ENCODE results near the gene MAPK11.
A peak's percentile ranks its signal among the peaks of the same experiment; 100 is the strongest.

MAPK11 gene

DNA sequence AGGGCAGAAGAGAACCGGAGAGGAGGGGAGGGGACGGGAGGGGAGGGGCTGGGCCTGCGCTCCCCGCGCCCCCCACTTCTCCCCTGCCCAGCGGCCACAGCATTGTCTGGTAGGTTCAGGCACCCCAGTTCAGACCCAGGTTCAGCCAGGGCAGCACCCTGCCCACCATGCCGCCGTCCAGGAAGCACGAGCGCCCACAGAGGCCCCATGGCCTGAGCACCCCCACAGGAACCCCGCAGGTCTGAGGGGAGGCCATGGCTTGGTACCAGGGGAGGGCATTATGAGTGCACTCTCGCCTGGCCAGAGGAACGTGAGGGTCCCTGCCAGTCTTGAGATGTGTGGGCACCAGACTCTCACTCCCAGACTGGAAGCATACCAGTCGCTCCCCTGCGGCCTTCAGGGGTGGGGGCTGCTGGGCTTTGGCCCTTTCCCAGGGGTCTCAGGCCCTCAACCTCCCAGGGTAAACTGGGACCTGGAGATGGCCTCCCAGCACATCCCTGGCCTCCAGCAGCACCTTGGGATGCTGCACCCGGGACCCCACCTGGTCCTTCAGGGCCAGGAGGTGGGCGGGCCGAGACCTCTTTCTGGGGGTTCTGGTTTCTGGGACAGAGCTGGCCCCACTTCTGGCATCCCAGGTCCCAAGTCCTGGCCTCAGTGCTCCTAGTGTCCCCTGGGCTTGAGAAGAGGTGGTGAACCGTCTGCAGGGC, 37.9 kb upstream of the MAPK11 start:
- no peak for DNase-seq (ENCODE audit: low read depth in 2 of 2)

DNA sequence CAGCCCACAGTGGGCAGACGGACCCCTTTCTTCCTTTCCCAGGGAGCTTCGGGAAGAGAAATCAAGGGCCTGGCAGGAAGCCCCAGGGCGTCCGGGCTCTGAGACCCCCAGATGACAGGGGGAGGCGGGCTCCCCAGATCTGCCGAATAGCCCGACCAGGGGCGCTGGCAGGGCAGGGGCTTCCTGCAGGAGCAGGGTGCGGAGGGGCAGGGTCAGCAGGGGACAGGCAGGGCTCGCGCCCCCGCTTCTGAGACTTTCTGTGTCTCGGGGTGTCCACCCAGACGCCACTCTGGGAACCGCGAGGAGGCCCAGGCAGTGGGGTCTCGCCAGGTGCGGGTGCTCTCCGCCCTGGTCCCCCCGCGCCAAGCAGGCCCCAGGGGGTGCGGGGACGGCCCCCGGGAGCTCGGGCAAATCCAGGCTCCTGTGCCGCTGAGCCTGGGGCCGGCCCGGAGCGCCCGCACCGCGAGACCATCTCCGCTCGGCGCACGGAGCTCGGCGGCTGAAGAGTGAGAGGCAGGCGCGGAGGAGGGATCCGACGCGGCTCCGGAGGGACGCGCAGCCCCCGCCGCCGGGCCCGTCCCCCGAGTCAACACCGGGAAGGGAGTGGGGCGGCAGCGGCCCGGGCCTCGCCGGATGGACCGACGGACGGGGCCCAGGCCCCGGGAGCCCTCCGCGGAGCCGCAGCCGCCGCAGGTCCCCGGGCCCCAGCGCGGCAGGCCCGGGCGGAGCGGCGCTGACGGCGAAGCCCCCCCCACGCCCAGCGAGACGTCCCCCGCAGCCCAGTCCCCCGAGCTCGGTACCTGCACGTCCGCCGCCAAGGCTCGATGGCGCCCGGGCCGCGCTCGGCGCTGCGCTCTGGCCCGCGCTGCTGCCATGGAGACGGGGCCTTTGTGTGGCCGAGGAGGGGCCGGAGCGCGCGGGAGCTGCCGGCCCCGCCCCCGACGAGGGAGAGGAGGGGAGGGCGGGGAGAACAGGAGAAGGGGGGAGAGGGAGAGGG, 36.9 kb upstream of the MAPK11 start, which contains the start of gene PLXNB2:
TSS of gene PLXNB2 (minus strand) at position 894 of the 997 bp plus-strand sequence. CDS start 17,062 bp downstream, outside the sequence.
- DNase-seq (ENCODE audit: low read depth in 2 of 2) = peak in 1 of 2 donors; percentile 20

DNA sequence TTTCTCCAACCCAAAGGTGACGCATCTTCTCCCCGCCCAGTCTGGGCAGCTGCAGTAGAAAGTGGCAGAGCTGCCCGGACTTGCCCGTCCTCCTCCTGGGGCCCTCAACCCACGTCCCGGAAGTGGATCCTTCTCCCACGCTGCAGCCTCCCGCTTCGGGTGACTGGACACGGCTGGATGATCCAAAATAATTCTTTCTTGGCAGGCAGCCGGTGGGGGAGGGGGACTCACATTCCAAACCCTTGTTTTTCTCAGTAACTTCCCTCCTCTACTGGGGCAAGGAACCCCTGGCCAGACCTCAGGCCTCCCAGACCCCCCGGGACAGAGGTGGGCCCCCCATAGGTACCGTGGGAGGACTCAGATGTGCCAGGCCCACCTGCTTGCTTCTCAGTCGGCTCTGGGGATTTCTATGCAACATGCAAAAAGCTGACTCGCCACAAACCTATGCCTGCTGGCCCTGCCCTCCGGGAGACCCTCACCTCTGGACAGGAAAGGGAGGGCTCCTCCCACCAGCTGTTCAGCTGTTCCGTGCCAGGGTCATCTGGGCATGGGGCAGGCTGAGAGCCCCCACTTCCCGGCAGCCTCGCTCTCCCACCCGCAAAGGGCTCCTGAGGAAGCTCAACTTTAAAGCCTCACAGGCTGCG, 35.9 kb upstream of the MAPK11 start:
- DNase-seq (ENCODE audit: low read depth in 2 of 2) = no peak

DNA sequence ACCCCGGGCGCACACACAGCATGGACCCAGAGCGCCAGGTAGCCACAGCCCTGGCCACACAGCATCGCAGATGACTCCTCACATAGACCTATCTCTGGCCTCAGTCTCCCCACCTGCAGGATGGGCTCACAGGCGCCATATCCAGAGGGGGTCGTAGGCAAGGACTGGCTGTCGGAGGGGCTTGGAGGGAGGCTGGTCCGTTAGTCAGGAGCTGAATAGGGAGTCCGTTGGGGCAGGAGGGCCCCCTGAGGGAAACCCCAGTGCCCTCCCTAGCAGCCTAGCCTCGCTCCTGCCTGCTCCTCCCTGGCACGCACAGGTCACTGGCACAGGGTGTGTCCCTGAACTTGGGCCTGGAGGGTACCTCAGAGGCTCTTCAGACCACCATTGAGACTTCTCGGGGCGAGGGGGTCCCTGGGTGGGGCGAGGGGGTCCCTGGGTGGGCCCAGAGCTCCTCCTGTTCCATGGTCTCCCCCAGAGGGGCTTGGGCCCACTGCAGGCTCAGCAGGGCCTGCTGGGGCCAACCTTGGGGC, 35.3 kb upstream of the MAPK11 start:
- DNase-seq (ENCODE audit: low read depth in 2 of 2) = no peak

DNA sequence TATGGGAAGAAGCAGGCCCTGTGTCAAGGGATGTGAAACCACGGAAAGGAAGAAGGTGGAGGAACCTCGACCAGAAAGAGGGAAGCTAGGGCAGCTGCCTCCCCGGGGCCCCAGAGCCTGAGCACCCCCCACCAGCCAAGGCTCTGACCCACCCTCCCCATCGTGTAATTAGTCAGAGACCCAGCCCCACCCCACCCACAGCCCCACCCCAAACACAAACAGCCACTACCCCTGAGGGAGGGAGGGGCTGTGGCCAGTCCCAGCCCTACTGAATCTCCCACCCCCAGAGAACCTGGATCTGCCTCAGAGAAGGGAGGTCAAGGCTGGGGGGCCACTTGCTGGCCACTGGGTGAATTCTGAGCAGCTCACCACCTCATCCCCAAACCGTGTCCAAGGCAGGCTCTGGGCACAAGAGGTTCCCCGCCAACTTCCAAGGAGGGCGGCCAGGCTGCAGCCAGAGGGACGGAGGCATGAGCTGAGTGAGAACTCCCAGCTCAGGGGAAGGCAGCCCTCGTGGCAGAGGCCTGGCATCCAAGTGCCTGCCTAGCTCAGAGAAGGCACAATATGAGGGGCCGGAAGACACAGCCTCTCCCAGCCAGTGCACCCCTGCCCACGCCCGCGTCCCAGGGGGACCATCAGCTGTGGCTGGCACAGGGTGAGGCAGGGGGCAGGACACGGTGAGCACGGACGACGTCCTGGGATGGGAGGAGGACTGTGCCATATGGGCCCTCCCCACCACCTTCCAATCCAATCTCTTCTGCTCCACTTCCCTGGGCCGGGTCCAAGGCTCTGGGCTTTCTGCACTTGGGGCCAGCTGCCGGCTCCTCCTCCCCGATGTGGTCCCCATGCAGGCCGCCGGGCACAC, 34.6 kb upstream of the MAPK11 start:
- no peak for DNase-seq (ENCODE audit: low read depth in 2 of 2)

DNA sequence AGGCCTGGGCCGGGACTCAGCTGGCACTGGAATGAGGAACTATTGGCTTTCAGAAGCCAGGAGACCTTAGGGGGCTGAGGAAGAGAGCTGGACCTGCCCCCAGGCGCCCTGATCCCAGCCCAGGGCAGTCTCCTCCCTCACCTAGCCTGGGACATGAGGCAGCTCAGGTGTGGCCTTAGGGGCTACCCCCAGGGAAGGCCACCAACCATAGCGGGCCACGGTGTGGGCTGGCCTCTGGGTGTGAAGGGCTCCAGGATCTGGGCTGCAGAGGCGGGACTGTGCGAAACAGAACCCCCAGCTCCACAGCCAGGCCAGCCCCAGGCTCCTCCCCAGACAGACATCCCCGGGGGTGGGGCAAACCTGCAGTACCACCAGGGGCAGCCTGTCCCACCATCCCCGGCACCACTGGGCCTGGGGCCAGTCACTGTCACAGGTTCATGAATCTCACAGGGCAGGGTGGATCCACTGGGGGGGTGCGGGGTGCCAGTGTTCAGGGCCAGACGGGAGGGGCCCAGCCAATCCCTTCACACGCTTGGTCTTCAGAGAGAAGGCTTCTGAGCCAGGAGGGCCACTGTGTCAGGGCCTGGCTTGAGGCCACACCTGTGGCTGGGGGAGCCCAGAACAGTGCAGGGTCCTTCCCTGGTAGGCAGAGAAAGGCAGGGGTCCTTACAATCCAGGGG, 33.8 kb upstream of the MAPK11 start:
- DNase-seq (ENCODE audit: low read depth in 2 of 2) = no peak

DNA sequence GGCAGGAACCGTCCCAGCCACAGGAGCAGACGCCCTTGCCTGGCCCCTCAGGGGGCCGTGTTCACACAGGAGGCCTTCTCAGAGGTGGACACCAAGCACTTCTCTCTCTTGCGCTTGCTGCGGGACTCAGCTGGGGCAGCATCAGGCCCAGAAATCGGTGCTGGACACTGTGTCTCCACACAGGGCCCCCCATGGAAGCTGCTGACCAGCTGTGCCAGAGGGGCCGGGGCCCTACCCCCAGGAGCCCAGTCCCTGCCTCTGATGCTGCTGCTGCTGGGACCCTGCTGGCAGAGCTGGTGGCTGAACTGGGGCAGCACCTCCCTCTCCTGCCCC, 33.3 kb upstream of the MAPK11 start:
- DNase-seq (ENCODE audit: low read depth in 2 of 2) = no peak

DNA sequence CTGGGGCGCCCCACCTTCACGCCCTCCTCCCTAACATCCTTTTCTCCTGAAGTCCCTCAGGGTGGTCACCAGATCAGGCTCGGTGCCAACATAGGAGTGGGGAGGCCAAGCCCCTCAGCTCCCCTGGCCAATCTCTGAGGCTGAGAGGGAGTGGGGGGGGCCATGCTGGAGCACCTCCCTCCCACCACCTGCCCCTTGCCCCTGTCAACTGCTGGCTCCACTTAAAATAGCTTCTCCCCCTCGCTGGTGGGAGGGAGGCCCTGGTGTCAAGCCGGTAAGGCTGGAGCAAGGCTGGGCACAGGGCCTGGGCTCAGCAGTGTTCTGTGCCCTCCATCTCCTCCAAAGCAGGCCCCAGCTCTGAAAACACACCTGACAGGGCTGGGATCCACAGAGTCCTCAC, 32.4 kb upstream of the MAPK11 start:
- no peak for DNase-seq (ENCODE audit: low read depth in 2 of 2)

DNA sequence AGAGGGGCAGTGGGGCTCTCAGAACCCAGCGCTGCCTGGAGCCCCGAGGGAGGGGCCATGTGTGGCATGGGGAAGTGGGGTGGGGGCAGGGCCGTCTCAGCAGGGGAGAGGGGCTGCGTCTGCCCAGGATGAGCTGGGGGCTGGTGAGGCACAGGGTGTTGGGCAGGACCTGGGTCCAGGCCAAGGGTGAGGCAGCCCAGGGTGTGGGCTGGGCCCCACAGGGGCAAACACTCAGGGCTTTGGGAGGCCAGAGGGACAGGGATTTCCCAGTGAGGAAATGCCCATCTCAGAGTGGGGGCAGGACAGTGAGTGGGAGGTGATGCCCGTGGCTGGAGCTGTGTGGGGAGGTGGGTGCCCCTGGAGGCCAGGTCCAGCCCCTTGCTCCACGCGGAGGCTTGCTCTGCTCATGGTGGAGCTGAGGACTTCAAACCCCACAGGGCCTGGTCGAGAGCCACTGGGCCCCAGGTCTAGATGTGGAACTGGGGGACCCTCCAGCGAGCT, 31.9 kb upstream of the MAPK11 start:
- no peak for DNase-seq (ENCODE audit: low read depth in 2 of 2)

DNA sequence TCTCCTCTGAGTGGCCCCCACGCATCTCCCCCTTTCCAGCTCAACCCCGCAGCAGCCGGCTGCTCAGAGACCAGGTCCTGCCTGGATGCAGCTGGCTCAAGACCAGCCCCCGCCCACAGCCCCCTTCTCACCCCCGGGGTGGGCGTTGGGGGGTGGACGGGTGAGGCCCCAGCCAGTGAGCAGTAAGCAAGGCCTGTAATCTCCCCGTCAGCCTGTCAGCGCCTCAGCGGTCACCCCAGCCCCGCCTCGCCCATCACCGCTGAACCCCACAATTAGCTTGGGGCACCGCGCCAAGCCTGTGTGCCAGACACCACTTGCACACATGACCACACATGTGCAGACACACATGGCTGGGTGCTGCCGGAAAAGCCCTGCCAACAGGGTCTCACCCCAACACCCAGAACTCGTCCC, 31.4 kb upstream of the MAPK11 start:
- DNase-seq (ENCODE audit: low read depth in 2 of 2) = no peak

DNA sequence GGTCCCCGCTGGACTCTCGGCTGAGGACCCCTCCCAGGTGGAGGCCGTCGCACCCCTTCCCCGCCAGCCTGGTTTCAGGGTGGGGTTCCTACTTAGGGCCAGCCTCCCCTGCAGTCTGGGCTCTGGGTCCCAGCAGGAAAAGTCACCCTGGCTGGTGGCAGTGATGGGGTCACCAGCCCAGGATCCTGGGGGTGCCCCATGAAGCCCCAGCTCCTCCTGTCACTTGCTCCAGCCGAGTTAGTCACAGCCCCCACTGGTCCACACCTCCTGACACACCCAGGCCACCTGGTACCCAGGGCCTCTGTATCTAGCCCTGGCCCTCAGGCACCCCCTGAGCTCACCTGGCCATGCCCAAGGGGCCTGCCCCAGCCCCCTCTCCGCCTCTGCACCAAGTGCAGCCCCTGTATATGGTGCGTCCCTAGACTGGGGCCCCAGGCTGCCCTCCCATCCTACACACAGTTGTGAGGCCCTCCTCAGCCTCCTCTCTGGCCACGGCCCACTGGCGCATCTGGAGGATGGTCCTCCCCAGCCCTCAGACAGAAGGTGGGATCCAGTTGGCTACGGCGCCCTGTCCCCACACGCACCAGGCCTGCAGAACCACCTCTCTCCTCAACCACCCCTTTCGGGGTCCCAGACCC, 30.6 kb upstream of the MAPK11 start:
- DNase-seq (ENCODE audit: low read depth in 2 of 2) = no peak

DNA sequence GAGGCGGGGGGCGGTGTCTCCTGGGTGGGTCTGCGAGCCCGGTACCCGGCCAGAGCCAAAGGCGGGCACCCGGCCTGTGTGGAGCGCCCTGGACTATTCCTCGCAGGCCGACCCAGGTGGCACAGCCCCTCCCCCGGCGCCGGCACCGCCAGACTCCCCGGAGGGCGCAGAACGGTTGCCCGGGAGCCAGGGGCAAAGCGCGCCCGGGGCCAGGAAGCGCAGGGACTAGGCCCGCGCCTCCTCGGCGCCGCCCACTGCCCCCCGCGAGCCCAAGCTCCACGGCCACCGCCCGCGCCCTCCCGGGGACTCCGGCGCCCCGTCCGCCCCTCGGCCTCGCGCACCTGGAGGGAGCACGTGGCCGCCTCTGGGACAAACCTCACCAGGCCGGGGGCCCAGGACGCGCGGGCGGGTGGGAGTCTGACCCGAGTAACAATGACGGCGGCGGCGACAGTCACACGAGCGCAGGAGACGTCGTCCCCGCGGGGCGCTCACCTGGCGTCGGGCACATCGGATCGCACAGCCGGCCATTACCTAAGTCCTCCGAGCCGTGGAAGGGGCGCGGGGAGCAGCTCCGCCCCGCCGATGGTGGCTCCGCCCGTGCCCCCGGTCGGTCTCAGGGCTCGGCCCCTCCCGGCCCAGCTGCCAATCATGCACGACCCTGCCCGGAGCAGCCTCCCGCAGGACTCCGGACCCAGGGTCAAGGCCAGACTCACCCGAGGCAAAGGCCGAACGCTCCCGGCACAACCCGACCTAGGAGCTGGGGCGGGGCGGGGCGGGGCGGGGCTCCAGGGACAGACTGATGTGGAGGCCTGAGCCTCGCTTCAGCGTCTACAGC, 29.8 kb upstream of the MAPK11 start:
- DNase-seq (ENCODE audit: low read depth in 2 of 2) = no peak

DNA sequence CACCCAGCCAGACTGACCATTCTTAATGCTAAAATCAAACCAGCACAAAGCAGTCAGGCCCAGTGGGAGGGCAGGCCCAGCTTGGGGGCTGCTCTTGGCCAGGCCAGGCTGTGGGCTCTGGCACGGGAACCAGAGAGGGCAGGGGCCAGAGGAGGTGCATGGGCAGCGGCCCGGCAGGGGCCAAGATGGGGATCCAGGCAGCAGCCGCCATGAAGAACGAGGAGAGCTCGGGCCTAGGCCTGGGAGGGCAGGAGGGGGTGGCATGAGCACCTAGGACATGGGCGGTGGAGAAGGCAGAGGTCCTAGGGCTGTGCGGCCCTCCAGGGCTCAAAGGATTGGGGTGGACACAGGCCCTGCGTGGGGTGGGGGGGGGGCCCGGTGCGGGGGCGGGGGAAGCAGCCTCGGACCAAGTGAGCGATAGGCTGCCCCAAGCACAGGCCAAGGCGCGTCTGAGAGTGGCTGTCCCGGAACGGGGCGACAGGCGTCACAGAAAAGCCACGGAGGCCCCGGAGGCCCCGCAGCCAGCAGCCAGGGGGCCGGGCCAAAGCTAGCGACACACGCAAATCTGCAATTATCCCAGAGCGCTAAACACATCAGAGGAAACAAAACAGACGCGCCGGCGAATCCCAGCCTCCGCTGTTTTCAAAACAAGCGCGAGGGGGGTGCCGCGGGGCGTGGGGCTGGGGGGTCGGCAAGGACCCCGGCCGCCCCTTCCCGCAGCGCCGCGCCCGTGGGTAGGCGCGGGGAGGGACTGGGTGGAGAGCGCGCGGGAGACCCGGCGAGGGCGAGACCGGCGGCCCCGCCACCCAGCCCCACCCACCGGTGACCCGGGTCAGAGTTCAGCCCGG, 29.0 kb upstream of the MAPK11 start:
- no peak for DNase-seq (ENCODE audit: low read depth in 2 of 2)

DNA sequence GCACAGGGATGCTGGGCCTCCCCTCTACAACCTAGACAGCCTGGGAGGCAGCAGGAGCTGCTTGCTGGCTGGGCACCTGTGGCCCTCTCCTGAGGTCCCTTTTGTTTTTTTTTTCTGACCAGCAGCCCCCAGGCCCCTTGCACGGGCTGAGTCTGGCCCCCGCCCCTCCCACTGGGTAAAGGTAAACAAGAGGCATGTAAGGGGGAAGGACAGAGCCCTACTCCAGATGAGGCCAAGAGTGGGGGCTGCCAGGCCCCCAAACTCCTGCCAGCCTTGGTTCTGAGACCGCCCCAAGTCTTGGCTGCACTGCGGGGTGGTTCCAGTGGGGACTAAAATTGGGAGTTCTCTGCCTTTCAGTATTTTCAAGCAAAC, 28.1 kb upstream of the MAPK11 start:
- DNase-seq (ENCODE audit: low read depth in 2 of 2) = no peak

DNA sequence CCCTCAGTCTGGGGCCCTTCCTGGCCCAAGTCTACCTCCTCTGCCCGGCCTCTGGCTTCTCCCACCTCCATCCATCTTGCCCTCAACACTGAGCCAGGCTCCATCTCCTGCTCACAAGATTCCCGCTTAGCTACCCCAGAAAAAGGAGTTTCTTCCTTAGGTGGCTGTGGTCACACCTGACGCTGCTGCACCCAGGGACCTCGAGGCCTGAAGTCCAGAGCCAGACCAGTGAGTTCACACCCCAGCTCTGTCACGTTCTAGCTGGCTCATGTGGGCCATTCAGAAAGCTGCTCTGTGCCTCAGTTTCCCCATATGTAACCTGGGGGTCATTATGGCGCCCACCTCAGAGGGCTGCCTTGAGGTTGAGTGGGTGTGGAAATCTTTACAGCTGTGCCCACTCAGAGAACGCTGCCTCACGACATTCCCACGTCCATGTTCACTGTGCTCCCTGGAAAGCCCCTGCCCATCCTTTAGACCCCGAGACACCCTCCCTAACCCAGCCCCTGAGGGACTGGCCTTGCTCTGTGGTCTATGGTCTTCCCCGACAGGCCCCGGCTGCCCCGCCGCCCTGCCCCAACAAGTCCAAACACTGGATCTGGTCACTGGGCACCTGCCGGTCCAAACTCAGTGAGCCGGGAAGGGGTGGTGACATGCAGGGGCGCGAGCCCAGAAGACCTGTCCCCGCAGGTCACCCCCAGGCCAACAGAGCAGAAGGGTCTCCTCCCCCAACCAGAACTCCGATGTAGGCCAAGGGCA, 27.5 kb upstream of the MAPK11 start:
- DNase-seq (ENCODE audit: low read depth in 2 of 2) = no peak

DNA sequence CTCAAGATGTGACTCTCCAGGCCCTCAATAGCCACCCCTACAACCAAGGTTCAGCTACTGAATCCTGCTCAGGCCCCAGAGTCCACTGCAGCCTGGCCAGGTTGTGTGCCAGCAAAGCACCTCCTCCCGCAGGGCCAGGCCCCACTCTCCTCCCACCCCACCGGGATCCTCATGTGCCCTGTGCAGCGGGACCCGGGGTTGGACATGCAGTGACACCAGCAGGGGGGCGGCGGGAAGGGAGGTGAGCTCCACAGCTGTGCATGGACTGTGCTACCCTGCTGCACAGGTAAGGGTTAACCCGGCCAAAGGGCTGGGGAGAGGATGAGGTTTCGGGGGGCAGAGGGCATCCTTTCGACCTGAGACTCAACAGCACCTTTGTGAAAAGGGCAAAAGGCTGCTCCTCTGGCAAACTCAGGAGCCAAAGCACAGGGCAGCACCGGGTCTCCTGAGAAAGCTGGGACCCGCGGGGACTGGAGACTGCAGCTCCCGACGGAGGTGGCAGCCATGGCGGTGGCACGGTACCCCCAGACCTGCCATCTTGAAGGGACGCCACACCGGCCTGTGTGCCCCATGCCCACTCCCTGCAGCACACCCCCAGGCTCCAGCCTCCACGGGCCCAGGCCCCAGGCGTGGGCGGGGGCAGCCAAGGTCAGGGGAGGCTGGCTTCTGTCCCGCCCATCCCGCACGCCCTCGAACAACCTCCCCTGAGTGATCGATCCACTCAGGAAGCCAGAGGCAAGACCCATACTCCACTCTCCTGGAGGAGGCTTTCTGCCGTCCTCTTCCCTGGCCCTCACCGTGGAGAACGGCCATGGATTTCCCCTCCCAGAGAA, 26.7 kb upstream of the MAPK11 start:
- DNase-seq (ENCODE audit: low read depth in 2 of 2) = no peak

DNA sequence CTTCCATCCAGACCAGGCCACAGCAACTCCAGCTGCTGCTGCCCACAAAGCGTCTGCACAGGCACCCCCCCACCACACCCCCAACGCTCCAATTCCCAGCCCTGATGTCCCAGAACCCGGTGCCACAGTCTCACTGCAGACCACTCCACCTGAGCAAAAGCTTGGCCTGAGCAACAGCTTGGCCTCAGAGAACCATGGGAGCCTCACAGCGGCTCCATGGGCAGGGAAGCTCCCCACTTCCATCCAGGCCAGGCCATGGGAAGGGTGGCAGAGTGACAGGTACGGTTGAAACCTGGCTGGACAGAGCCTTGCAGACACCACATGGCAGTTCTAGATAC, 24.1 kb upstream of the MAPK11 start:
- DNase-seq (ENCODE audit: low read depth in 2 of 2) = no peak
